BLaER1 treated with 17β-estradiol and CSF1 and Interleukin-3, amounts not matched to agents 10 nM and 100 nM (cell line): ENCODE data around the gene ARRB1.
"Not testable (repeated sequence)": the region's sequence is repeated elsewhere in the genome, so short reads cannot be mapped to it uniquely, and the experiment has no call there.

Experiments used
- H3K27ac ChIP-seq, 11 experiments: shearing (Covaris generic); formaldehyde crosslinking; 2 replicates each; pipeline ENCODE4 v1.8.1; 2022
- H3K27me3 ChIP-seq, 11 experiments: shearing (Covaris generic); formaldehyde crosslinking; 2 replicates each; pipeline ENCODE4 v1.8.1; 2022
- H3K36me3 ChIP-seq, 11 experiments: shearing (Covaris generic); formaldehyde crosslinking; 2 replicates each; pipeline ENCODE4 v1.8.1; 2022
- H3K4me1 ChIP-seq, 10 experiments: shearing (Covaris generic); formaldehyde crosslinking; 2 replicates each; pipeline ENCODE4 v1.8.1; 2022
- H3K4me2 ChIP-seq, 11 experiments: shearing (Covaris generic); formaldehyde crosslinking; 2 replicates each; pipeline ENCODE4 v1.8.1; 2022
- H3K4me3 ChIP-seq, 10 experiments: shearing (Covaris generic); formaldehyde crosslinking; 2 replicates each; pipeline ENCODE4 v1.8.1; 2022
- H3K9ac ChIP-seq, 11 experiments: shearing (Covaris generic); formaldehyde crosslinking; 2 replicates each; pipeline ENCODE4 v1.8.1; 2022
- H3K9me3 ChIP-seq, 11 experiments: shearing (Covaris generic); formaldehyde crosslinking; replicated peaks in 1 of 11; 2 replicates each; pipeline ENCODE4 v1.8.1; 2022
- H4K20me1 ChIP-seq, 11 experiments: shearing (Covaris generic); formaldehyde crosslinking; 2 replicates each; pipeline ENCODE4 v1.8.1; 2022
- Cebpa-rat ChIP-seq, 11 experiments: shearing (Covaris generic); IDR thresholded peaks; 2 replicates each; pipeline ENCODE4 v1.8.1; 2022

ARRB1 gene

DNA sequence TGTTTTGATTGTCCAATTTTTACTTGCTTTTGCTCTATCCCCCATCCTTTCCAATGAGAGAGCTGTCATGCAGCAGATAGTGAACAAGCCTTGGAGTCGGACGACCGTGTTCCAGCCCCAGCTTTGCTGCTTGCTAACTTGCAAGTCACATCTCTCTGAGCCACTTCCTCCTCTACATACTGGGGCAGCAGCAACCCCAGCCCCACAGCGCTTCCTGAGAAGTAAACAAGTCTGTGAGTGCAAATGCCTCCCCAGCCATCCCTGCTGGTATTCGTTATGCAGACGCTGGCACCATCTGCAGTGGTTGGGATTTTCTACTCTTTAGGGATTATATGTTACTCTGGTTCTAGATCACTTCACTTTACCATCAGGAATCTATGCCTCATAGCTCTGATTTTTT lies 75.9 kb downstream of the ARRB1 start:
- H3K36me3 ChIP-seq, result peaks cover 50 to 88% (median 74%) of the 10 kb centered on the region in 11 experiments
- H3K27ac ChIP-seq, result peak overlapping the region; percentile 46 to 82 (median 72); a peak in 20 of 22 replicates
- peaks cover 55 to 87% (median 77%) of the 10 kb centered on the region in 10 experiments for H3K4me1 ChIP-seq
- TF ChIP-seq Cebpa-rat (IDR thresholded peaks at IDR 0.05), result no peak
- peak overlapping the region in 10 of 11 experiments; percentile 5 to 70 (median 46); a peak in 18 of 22 replicates for H3K9ac ChIP-seq
- H3K4me2 ChIP-seq, result peak overlapping the region; percentile 44 to 78 (median 64)
- H4K20me1 ChIP-seq, result peaks cover 0 to 86% (median 3%) of the 10 kb centered on the region in 11 experiments; a peak in 13 of 22 replicates
- no peaks in the 10 kb centered on the region for H3K27me3 ChIP-seq
- H3K4me3 ChIP-seq, result no peak overlapping the region
- no peaks in the 10 kb centered on the region for H3K9me3 ChIP-seq

DNA sequence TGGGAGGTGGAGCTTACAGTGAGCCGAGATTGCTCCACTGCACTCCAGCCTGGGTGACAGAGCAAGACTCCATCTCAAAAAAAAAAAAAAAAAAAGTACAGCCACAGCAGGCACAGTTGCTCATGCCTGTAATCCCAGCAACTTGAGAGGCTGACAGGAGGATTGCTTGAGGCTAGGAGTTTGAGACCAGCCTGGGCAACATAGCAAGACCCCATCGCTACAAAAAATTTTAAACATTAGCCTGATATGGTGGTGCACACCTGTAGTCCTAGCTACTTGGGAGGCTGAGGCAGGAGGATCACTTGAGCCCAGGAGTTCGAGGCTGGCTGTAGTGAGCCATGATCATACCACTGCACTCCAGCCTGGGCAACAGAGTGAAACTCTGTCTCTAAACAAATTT lies 76.7 kb downstream of the ARRB1 start:
- H3K9me3 ChIP-seq, H3K4me3 ChIP-seq, H3K27me3 ChIP-seq: not testable (repeated sequence)
- Histone ChIP-seq H4K20me1 (peaks cover 0 to 82% (median 0%) of the 10 kb centered on the region in 11 experiments; a peak in 6 of 22 replicates), H3K9ac (peak overlapping the region in 1 of 11 experiments; percentile 62; a peak in 3 of 22 replicates), H3K4me2 (peak overlapping the region in 10 of 11 experiments; percentile 44 to 78 (median 64); a peak in 13 of 22 replicates), H3K36me3 (peaks cover 53 to 90% (median 81%) of the 10 kb centered on the region in 11 experiments), H3K4me1 (peaks cover 54 to 78% (median 69%) of the 10 kb centered on the region in 10 experiments), H3K27ac (peak overlapping the region in 9 of 11 experiments; percentile 46 to 82 (median 74); a peak in 18 of 22 replicates)

DNA sequence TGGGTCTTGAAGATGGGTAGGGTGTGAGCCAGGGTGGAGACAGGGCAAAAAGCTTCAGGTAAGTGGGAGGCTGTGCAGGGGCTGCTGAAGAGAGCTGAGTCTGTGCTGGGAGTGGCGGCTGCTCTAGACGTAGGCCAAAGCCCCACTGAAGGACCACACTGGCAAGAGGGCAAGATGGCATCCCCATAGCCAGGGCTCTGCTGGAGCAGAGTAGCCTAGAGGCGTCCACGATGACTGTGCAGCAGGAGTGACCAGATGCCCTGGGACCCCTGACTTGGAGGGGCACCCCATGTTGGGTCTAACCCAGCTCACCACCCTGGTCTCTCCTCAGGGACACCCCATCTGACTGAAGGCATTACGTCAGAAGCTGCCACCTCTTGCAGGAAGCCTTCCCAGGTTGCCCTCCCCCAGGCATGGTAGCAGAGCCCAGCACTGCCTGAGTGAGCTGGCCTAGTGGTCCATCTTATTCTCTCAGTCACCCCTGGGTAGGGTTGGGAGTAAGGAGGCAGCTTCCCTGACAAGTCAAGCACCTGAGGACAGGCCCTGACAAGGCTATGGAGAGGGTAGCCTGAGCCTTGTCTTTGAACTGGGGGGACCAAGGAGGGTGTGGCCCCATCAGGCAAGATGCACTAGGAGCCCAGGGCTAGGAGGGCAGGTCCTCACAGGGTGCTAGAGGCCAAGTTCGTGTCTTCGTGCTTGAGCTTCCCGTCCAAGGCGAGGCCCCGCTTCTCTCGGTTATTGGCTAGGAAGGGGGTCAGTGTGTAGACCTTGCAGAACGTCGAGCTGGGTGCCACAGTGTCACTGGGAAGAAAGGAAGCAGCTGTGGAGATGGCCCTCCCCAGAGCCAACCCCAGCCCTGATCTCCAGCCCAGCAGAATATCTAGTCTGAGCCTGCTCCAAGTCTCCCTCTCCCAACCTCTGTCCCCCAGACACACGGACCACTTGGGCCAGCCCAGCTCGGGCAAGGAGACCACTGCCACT lies 77.8 kb downstream of the ARRB1 start:
- H3K4me1 ChIP-seq, result peaks cover 59 to 72% (median 64%) of the 10 kb centered on the region in 10 experiments

DNA sequence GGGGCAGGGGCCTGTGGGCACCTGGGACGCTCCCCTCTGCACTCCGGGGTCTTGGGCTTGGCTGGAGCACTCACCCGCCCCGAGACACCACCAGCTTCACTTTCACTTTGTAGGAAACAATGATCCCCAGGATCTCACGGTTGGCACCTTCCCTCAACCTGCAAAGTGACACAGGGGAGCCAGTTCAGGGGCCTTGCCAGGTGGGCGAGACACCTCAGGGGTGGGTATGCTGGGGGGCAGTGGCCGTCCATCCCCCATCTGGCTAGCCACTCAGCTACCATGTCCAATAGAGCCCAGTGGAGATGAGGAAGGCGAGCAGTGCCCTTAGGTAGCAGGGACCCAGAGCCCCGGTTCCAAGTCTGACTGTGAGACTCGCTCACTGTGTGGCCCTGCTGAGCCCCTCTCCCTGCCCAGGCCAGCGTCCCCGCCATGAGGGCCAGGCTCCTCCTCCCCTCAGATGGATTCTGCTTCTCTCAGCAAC lies 78.6 kb downstream of the ARRB1 start:
- Histone ChIP-seq H3K4me1 (peaks cover 60 to 70% (median 65%) of the 10 kb centered on the region in 10 experiments), H3K9ac (peak overlapping the region; percentile 0 to 60 (median 40); a peak in 11 of 22 replicates), H3K27me3 (no peaks in the 10 kb centered on the region), H3K4me2 (peak overlapping the region; percentile 62 to 87 (median 76)), H3K9me3 (no peaks in the 10 kb centered on the region), H4K20me1 (peaks cover 0 to 81% (median 0%) of the 10 kb centered on the region in 11 experiments; a peak in 5 of 22 replicates), H3K4me3 (peak overlapping the region in 2 of 10 experiments; percentile 23 to 24; a peak in 1 of 20 replicates), H3K27ac (peak overlapping the region in 10 of 11 experiments; percentile 1 to 82 (median 38); a peak in 15 of 22 replicates), H3K36me3 (peaks cover 53 to 89% (median 81%) of the 10 kb centered on the region in 11 experiments)
- no peak for TF ChIP-seq Cebpa-rat (IDR thresholded peaks at IDR 0.05)

More for the DNA sequence above, 77.8 kb downstream of the ARRB1 start:
- peaks cover 0 to 82% (median 0%) of the 10 kb centered on the region in 11 experiments; a peak in 6 of 22 replicates for H4K20me1 ChIP-seq
- peak overlapping the region; percentile 62 to 87 (median 76); a peak in 19 of 22 replicates for H3K4me2 ChIP-seq
- no peak for TF ChIP-seq Cebpa-rat (IDR thresholded peaks at IDR 0.05)
- H3K9me3 ChIP-seq, result no peaks in the 10 kb centered on the region
- H3K9ac ChIP-seq, result peak overlapping the region in 5 of 11 experiments; percentile 18 to 45 (median 40); a peak in 5 of 22 replicates
- no peaks in the 10 kb centered on the region for H3K27me3 ChIP-seq
- H3K36me3 ChIP-seq, result peaks cover 56 to 90% (median 81%) of the 10 kb centered on the region in 11 experiments
- peak overlapping the region in 8 of 11 experiments; percentile 22 to 82 (median 50); a peak in 14 of 22 replicates for H3K27ac ChIP-seq
- H3K4me3 ChIP-seq, result no peak overlapping the region

DNA sequence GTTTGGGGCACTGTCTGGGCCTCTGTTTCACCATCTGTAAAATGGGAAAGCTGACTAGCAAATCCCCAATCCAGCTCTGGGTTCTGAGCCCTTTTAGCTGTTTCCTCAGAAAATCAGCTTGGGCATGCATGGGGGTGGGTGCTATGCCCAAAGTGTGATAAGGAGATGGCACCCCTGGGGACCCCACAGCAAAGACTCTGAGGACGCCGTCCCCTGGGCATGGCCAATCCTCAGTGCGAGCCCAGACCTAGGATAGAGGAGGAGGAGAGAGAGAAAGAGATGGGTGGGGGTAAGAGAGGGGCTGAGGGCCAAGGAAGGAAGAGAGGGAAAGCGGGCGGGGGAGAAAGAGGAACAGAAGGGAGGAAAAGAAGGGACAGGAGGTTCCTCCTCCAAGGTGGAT lies 79.1 kb downstream of the ARRB1 start:
- TF ChIP-seq Cebpa-rat (IDR thresholded peaks at IDR 0.05), result no peak
- H3K36me3 ChIP-seq, result peaks cover 48 to 88% (median 76%) of the 10 kb centered on the region in 11 experiments
- no peaks in the 10 kb centered on the region for H3K27me3 ChIP-seq
- peaks cover 55 to 71% (median 62%) of the 10 kb centered on the region in 10 experiments for H3K4me1 ChIP-seq
- peaks cover 0 to 79% (median 0%) of the 10 kb centered on the region in 11 experiments; a peak in 5 of 22 replicates for H4K20me1 ChIP-seq
- H3K4me3 ChIP-seq, result peak overlapping the region in 2 of 10 experiments; percentile 23 to 24; a peak in 1 of 20 replicates
- peak overlapping the region in 10 of 11 experiments; percentile 1 to 82 (median 38); a peak in 15 of 22 replicates for H3K27ac ChIP-seq
- H3K9ac ChIP-seq, result peak overlapping the region; percentile 0 to 60 (median 40); a peak in 10 of 22 replicates
- no peaks in the 10 kb centered on the region for H3K9me3 ChIP-seq
- peak overlapping the region; percentile 62 to 87 (median 76) for H3K4me2 ChIP-seq

DNA sequence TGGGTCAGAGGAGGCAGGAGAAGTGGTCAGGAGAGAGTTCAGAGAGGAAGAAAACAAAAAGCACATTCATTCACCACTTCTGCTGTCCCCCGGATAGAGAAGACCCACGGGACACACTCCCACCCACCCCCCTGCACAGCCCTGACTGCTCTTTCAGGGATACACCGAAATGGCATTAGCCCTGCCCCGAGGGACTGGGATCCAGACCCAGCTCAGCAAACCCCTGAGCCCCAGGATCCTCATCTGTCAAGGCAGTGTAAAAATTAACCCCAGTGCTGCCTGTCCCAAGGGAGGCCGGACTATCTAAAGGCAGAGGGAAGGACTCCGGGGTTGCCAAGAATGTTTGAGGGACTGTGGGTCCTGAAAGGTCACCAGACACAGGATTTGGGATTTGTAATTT lies 79.7 kb downstream of the ARRB1 start:
- Histone ChIP-seq H3K36me3 (peaks cover 48 to 87% (median 75%) of the 10 kb centered on the region in 11 experiments), H3K9me3 (no peaks in the 10 kb centered on the region), H3K9ac (peak overlapping the region in 6 of 11 experiments; percentile 3 to 43 (median 22); a peak in 4 of 22 replicates), H3K4me3 (no peak overlapping the region), H3K27ac (peak overlapping the region in 3 of 11 experiments; percentile 18 to 82 (median 27); a peak in 2 of 22 replicates), H3K4me2 (peak overlapping the region in 8 of 11 experiments; percentile 10 to 87 (median 71); a peak in 10 of 22 replicates), H3K4me1 (peaks cover 54 to 71% (median 59%) of the 10 kb centered on the region in 10 experiments), H3K27me3 (no peaks in the 10 kb centered on the region), H4K20me1 (peaks cover 0 to 79% (median 0%) of the 10 kb centered on the region in 11 experiments; a peak in 5 of 22 replicates)
- no peak for TF ChIP-seq Cebpa-rat (IDR thresholded peaks at IDR 0.05)

DNA sequence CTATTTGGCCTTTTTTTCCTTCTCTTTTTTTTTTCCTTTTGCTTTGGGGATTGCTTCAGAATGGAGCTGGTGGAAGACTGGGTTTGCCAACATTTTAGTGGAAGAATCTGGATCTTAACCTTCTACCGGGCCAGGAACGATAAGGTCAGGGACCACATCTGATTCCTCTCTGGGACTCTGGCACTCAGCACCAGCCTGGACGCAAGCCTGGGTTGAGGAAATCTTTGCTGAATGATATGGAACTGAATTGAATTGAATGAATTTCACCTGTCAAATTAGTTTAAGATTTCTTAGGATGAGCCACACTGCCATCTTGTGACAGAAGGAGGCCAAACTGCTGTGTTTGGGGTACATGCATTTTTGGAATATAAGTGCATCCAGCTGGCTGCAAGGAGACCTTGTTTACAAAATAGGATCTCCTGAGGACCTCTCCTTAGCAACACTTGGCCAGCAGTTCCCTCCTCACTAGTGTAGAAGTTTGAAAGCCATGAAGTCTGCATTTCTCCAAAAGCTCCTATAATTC lies 80.5 kb downstream of the ARRB1 start:
- H4K20me1 ChIP-seq, result peaks cover 0 to 79% (median 0%) of the 10 kb centered on the region in 11 experiments; a peak in 5 of 22 replicates
- H3K27ac ChIP-seq, result no peak overlapping the region
- H3K9me3 ChIP-seq, result no peaks in the 10 kb centered on the region
- H3K9ac ChIP-seq, result no peak overlapping the region
- no peaks in the 10 kb centered on the region for H3K27me3 ChIP-seq
- peaks cover 54 to 71% (median 59%) of the 10 kb centered on the region in 10 experiments for H3K4me1 ChIP-seq
- H3K4me2 ChIP-seq, result no peak overlapping the region
- TF ChIP-seq Cebpa-rat (IDR thresholded peaks at IDR 0.05), result no peak
- no peak overlapping the region for H3K4me3 ChIP-seq
- peaks cover 44 to 87% (median 76%) of the 10 kb centered on the region in 11 experiments for H3K36me3 ChIP-seq

DNA sequence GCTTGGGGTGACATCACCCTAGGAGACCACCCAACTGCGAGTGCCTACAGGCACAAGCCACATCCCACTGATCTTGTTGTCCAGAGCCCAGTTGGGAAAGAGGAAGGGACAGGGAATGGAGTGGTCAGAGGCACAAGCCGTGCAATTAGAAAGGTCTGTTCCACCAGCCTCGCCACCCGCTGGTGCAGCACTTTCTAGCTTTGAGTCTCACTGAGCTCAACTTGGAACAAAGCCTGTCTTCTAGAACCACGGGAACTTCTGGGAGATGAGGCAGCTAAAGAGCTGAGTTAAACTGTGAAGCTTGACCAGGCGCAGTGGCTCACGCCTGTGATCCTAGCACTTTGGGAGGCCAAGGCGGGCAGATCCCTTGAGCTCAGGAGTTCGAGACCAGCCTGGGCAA lies 81.6 kb downstream of the ARRB1 start:
- TF ChIP-seq Cebpa-rat (IDR thresholded peaks at IDR 0.05), result no peak
- Histone ChIP-seq H3K9ac (no peak overlapping the region), H4K20me1 (peaks cover 0 to 78% (median 0%) of the 10 kb centered on the region in 11 experiments; a peak in 5 of 22 replicates), H3K27me3 (no peaks in the 10 kb centered on the region), H3K4me1 (peaks cover 53 to 69% (median 58%) of the 10 kb centered on the region in 10 experiments), H3K36me3 (peaks cover 44 to 93% (median 83%) of the 10 kb centered on the region in 11 experiments), H3K4me3 (no peak overlapping the region), H3K4me2 (no peak overlapping the region), H3K27ac (no peak overlapping the region), H3K9me3 (no peaks in the 10 kb centered on the region)
